ENCODE measurements around the gene RBM47.

- TF ChIP-seq CTCF (conservative IDR thresholded peaks at IDR 0.05 in 1 of 2, IDR thresholded peaks at IDR 0.05 in 1 of 2; ENCODE audit: low read depth in 1 of 2, low read length in 2 of 2) (peak; percentile 47 to 54), EZH2 (IDR thresholded peaks at IDR 0.05; ENCODE audit: low read length, missing control alignments) (no peak)
Measured at GRCh38 chr4:40550948-40551462, 78.7 kb downstream of the RBM47 start.
